GM21576 (cell line): Measurements from ENCODE around the gene TMEM258.

Experiments used
- ATAC-seq: cut with Tn5 transposase; IDR thresholded peaks from one replicate; pipeline ENCODE4 v1.9.1; 2021; ENCODE audit warnings: mild to moderate bottlenecking, moderate library complexity; ENCODE audit not compliant: unreplicated experiment

TMEM258 gene

DNA sequence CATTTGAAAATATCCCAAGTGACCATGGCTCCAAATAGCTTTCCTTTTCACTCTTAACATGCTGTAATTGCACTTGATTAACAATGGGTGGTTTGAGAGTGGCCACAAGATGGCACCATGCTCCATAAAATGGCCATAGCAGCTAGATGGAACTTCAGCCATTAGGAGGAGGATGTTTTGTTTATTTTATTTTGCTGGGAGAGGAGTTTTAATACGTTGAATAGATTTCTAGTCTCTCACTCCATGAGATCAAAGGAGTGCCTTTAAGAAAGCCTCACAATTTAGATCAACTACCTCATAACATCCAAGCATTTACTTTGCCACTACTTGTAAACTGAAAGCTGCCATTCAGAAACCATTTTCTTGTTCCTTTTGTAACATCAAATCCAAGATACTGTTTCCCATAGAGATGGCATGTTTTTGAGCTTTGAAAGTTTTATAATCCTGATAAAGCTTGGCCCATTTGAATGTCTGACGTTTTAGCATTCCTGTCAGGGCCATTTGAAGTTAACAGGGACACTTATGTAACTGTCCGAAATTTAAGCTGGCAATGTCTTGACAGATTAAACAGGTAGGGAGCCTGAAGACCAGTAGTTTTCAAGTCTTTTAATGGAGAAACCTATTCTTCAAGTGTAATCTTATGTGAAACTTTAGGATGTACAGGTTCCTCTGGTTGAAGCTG is 5.0 kb upstream of the TMEM258 start:
- ATAC-seq, result no peak

DNA sequence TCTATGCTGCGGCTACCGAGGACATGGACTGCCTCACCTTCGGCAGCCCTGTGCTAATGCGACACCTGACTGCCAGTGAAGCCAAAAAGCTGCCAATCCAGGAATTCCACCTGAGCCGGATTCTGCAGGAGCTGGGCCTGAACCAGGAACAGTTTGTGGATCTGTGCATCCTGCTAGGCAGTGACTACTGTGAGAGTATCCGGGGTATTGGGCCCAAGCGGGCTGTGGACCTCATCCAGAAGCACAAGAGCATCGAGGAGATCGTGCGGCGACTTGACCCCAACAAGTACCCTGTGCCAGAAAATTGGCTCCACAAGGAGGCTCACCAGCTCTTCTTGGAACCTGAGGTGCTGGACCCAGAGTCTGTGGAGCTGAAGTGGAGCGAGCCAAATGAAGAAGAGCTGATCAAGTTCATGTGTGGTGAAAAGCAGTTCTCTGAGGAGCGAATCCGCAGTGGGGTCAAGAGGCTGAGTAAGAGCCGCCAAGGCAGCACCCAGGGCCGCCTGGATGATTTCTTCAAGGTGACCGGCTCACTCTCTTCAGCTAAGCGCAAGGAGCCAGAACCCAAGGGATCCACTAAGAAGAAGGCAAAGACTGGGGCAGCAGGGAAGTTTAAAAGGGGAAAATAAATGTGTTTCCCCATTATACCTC is 3.6 kb upstream of the TMEM258 start:
- ATAC-seq, result no peak

DNA sequence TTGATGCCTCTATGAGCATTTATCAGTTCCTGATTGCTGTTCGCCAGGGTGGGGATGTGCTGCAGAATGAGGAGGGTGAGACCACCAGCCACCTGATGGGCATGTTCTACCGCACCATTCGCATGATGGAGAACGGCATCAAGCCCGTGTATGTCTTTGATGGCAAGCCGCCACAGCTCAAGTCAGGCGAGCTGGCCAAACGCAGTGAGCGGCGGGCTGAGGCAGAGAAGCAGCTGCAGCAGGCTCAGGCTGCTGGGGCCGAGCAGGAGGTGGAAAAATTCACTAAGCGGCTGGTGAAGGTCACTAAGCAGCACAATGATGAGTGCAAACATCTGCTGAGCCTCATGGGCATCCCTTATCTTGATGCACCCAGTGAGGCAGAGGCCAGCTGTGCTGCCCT is 3.1 kb upstream of the TMEM258 start:
- ATAC-seq, result no peak

DNA sequence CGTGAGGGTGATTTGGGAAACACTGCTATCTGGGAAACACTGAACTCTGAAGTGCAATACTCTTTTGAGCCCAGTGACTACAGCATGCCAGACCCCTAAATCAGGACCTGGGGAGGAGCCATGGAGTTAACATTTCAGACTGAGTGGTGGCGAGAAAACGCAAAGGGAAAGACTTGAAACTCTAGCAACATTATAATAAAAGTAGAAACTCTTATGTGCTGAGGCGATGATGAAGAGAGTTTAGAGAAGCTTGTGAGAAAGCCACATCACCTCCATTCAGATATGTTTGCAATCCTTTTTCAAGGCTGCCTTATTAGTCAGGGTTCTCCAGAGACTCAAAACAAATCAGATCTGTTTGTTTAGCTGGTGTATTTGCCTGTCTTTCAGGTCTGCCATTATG is 2.2 kb upstream of the TMEM258 start:
- ATAC-seq, result no peak

DNA sequence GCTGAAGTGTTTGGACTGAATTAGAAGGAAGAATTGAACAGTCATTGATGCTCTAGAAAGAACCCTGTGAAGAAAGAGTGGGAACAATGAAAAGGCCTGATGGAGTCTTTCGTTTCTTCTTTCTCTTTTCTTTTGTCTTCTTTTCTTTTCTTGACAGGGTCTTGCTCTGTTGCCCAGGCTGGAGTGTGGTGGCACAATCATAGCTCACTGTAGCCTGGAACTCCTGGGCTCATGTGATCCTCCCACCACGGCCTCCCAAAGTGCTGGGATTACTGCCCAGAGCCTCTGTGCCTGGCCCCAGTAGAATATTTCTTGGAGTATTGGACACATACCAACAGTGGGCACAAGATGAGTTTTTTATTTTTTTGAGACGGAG is 1.4 kb upstream of the TMEM258 start:
- ATAC-seq, result no peak

DNA sequence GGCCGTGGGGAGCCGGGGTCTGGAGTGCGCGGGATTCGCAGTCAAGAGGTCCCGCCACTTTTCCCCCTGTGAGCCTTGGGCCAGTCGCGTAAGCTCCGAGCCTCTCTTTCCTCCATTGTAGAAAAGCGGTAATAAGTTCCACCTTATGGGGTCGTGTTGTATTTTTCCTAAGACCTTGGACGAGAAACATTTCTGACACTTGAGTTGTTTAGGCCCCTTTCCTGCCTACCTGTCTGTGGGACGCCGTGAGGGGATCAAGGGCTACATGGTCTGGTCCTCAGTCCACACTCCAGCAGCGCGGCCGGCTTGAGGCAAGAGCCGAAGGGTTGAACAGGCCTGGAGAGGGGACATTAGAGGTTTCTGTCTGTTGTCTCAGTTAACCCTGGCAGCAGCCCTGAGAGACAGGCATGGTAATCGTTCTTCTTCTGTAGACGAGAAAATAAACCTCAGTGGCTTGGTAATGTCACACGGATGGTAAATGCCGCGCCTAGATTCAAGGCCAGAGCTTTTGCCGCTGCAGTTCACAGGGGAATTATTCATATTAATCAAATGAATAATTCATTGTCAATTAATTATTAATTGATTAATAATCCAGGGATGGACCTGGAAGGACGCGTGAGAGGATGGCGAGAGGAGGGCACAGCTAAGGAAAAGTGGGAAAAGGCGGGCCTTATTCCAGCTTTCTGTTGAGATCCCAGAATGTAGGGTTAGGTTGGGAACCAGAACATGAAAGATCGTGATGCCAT is 857 bp upstream of the TMEM258 start:
- ATAC-seq, result no peak

DNA sequence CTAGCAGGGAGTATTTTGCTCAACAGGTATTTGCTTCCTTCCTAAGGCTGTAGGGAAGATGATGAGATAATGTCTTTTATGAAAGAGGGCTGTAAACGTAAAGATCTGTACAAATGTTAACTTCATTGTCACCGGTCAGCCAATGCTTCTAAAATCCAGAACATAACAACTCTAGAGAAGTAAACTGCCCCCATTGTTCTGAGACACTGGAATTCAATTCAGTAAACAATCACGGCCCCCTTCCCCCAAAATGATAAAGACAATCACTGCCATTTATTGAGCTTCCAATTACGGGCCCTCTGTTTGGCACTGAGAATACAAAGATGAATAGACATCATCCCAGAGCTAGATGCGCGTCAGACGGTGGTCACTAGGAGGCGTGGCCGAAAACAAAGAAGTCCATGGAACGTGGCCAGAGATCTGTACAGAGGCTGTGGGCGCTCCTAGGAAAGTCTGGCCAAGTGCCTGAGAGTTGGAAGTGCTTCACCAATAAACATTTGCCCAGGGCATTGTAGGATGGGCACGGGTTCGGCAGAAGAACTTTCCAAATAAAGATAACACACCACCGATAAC is 576 bp downstream of the TMEM258 start:
- ATAC-seq, result no peak

DNA sequence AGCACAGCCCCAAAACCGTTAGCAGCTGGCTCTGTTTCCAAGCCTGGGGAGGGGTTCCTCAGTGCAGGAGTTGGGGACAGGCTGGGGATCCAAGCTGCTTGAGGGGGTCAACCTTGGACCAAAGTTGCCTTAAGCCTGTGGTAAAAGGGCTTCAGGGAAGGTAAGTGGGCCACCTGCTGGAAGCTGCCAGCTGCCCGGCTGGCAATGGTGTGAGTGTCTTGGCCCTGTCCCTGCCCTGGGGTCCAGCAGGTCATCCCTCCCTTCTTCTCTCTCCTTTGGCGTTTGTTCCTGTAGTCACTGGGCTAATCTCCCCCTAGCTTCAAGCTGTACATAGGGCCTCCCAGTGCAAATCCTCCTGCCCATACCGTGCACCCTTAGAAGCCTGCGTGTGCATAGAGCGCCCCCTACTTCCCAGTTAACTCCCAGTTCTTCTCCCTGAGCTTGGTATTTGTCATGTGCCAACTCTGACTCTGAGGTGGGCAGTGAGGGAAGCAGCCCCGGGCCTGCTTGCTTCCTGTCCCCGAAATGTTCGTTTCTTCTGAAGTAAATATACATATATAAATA is 4.4 kb downstream of the TMEM258 start:
- ATAC-seq, result no peak

DNA sequence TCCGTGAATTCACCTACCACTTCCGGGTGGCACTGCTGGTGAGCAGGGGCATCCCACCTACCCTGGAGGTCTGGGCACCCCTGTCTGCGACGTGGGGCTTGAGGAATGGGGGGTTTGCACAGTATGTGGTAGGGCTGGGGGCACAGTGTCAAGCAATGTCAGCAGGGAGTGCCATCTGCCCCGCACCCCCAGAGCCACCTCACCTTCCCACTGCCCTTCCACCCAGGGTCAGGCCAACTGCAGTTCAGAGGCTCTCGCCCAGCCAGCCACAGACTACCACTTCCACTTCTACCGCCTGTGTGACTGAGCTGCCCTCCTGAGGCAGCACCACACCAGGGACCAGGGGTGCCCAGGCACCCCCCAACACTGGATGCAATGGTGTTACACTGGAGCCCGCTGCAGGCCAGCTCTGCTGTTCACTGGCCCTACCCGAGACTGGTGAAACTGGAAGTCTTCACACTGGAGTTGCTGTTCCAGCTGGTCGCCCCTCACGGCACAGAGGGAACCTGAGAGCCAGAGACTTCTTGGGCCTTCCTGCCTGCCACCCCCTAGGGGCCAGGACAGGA is 6.5 kb downstream of the TMEM258 start:
- no peak for ATAC-seq

DNA sequence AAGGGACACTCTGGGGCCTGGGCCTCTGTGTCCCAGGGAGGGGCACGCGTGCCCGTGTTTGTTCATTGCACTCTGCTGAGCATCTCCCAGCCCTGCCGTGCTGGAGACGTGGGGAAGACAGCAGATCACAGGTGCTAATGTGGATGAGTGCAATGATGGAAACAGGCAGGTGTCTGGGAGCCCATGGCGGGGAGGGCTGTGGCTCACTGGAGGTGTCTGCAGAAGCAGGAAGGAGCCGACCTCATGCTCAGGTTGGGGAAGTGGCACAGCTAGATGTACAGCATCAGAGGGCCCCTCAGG is 7.9 kb downstream of the TMEM258 start:
- ATAC-seq, result no peak

DNA sequence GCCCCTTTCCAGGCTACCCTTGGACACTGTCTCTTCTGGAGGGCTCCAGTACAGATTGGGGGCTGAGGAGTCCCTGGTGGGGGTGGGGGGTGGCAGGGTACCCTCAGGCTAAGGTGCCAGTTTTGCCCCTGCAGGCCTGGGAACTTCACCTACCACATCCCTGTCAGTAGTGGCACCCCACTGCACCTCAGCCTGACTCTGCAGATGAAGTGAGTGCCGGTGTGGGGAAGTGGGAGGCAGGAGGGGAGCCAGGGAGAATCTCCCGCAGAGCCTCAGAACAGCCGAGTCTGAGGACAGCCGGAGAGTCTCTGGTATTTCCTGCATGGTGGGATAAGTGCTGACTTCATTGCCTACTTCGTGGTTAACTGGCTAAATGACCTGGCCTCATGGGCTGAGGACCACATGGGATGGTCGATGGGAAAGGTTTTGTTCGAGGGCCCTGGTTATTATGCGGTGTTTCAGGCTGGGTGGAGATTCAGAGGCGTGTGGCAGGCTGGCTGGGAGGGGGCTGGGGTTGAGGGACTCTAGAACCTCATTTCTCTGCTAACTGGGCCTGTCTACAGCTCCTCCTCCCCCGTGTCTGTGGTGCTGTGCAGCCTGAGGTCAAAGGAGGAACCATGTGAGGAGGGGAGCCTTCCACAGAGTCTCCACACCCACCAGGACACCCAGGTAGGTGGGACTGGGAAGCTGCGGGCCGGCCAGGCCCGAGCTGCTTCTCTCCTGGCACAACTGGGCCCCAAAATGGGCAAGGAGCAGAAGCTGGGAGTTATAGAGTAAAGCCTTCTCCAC is 8.5 kb downstream of the TMEM258 start:
- ATAC-seq, result no peak

DNA sequence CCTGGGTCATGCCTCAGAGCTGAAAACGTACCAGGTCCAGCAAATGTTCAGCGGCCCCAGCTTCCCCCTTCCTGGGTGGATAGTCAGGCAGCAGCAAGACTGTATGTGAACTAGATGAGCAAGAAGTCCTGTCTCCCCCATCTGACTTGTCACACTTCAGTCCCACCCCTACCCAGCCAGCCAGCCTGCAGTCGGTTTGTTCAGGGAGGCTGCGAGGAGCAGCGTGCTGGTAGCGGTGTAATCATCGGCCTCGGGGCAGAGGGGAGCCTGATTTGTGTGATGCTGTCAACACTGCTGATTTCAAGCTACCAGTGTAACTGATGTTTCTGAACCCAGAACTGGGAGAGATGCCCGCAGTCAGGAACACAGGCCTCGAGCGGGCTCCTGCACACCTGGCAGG is 9.6 kb downstream of the TMEM258 start:
- ATAC-seq, result no peak

DNA sequence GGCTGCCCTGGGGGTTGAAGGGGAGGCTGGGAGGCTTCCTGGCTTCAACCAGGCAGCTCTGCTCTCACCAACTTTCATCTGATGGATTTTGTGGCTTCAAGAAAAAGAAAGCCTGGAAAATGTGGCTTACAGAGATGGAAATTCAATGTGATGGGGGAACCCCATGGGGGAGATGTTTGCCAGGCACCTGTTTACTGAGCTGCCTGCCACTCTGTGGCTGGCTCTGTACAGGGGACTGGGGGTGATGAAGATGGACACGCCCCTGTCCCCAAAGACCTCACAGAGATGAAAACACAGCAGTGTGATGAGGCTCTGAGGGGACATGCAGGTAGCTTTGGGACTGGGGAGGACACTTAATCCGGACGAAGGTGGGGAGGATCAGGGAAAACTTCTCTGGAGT is 10.1 kb downstream of the TMEM258 start:
- no peak for ATAC-seq

DNA sequence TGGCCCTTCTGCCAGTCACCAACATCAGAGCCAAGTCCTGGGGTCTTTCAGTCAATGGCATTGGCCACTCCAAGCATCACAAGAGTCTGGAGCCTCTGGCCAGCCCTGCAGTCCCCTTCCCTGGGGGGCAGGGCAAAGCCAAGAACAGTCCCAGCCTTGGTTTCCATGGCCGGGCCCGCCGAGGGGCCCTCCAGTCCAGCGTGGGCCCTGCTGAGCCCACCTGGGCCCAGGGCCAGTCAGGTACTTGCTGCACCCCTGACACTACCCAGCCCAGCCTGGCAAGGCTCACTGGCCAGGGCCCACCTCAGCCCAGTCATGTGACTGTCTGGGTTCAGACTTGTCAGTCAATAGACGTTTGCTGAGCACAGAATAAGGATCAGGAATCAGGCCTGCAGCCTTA is 10.8 kb downstream of the TMEM258 start:
- no peak for ATAC-seq

DNA sequence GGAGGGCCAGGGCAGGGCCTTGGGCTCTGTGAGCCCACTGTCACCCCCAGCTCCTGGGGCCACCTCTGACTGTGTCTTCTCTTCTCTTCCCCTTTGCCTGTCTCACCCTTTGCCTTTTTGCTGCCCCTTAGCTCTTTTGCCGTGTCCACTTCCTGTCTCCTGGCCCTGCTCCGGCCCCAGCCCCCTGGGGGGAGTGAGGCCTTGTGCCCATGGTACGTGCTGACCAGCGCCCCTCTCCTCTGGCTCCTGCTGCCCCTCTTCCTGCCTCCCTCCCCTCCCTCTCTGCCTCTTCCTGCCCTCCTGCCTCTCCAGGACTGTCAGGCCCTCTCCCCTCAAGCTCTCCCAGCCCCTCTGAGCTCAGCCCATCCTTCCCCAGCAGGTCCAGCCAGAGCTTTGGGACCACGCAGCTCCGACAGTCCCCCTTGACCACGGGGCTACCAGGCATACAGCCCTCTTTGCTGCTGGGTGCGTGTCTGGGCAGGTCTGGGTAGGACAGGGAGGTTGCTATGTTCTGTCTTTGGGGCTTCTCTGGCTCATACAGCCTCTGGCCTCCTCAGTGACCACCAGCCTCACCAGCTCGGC is 11.7 kb downstream of the TMEM258 start:
- ATAC-seq, result no peak

DNA sequence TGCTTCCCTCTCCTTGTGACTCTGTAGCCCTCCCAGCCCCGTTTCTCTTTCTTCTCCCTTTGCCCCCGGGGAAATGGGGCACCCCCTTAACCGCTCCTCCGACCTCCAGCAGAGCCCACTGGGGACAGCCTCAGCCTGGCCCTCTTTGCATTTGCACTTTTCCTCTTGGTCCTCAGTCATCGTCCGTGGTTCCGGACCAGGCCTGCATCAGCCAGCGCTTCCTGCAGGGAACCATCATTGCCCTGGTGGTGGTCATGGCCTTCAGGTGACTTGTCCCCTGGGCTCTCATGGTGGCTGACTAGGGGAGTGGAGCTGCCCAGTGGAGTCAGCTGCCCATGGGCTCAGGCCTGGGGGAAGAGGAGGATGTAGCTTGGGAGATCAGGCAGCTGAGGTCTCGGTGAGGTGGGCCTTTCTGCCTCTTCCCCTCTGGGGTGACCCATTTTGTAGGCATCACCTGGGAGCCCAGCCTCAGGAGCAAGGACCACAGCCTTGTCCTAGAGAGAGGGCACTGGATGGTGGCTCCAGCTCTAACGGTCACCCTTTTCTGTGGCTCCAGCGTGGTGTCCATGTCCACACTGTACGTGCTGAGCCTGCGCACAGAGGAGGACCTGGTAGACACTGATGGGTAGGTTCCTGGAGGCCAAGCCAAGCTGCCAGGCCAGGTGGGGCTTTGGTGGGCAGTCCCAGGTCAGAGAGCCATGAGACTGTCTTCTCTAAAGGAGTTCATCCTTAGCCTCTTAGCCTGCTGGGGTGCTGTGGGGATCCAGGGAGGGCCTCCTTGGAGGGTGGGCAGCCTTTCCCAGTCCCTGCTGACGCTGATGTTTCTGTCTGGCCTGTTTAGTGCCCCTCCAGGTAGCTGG is 12.5 kb downstream of the TMEM258 start:
- ATAC-seq, result no peak

DNA sequence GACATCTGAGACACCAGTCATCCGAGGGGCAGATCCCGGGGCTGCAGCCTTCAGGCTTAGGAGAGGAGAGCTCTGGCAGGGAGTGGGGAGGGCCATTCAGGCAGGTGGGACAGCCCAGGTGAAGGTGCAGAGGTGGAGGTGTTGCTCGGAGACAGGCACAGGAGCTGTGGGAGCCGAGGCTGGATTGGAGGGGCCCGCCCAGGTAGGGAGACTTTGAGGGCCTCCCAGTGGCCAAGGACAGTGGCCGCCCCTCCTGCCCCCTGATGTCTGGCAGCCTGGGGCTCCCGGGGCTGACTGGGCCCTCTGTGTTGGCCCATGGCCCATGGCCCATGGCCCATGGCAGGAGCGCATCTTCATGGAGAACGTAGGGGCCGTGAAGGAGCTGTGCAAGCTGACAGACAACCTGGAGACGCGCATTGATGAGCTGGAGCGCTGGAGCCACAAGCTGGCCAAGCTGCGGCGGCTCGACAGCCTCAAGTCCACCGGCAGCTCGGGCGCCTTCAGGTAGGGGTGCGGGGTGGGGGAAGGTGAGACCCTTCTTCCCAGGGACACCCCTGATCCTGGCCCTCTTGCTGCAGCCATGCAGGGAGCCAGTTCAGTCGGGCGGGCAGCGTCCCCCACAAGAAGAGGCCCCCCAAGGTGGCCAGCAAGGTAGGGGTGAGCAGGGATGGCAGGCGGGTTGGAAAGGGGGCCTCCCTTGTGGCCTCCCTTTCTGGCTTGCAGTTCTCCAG is 13.3 kb downstream of the TMEM258 start:
- ATAC-seq, result no peak

DNA sequence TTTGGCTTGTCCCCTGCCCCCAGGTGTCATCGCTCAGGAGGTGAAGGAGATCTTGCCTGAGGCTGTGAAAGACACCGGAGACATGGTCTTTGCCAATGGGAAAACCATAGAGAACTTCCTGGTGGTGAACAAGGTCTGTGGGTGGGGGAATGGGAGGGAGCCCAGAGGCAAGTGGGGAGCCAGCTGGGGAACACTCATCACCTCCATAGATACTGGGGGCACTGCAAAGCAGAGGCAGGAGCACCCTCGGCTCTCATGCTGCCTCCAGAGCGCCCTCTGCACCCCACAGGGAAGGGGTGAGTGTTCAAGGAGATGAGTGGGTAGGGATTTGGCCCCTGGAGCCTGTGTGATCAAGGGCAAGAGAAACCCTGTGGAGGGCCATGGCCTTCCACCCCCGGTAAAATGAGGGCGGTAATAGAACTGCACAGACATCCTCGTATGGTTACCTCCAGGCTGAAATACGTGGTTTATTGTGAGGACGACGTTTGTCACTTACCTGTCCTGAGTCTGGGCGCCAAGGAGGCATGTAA is 14.0 kb downstream of the TMEM258 start:
- ATAC-seq, result no peak
